Osteoblast (primary cell): Measurements from ENCODE around the gene HPRT1. TPM values are rescaled to one million over a fixed set of nuclear protein-coding genes. Genes with fewer than 3 reads are reported as not detected.

Source experiments
- DNase-seq: peaks from one replicate; pipeline ENCODE4 v3.0.0; 2011; ENCODE audit warnings: low spot score, mixed read lengths; ENCODE audit not compliant: insufficient read length; ENCODE audit errors: missing footprints
- H2AFZ ChIP-seq: 2 replicates; pipeline ENCODE4 v1.6.0; 2011; ENCODE audit warnings: mild to moderate bottlenecking, low read length
- H3K27ac ChIP-seq: 2 replicates; pipeline ENCODE4 v1.5.1; 2011; ENCODE audit warnings: mild to moderate bottlenecking, low read depth, low read length, moderate library complexity
- H3K27me3 ChIP-seq: 2 replicates; pipeline ENCODE4 v1.6.0; 2012; ENCODE audit warnings: mild to moderate bottlenecking, control low read depth, inconsistent platforms, low read length, moderate library complexity; ENCODE audit not compliant: insufficient read depth
- H3K36me3 ChIP-seq: 2 replicates; pipeline ENCODE4 v1.5.1; 2011; ENCODE audit warnings: mild to moderate bottlenecking, low read length, control low read depth, moderate library complexity; ENCODE audit not compliant: insufficient read depth
- H3K4me1 ChIP-seq: 2 replicates; pipeline ENCODE4 v1.5.1; 2011; ENCODE audit warnings: mild to moderate bottlenecking, low read length, control low read depth, moderate library complexity; ENCODE audit not compliant: insufficient read depth
- H3K4me2 ChIP-seq: 2 replicates; pipeline ENCODE4 v1.6.0; 2011; ENCODE audit warnings: mild to moderate bottlenecking, low read length; ENCODE audit not compliant: insufficient read depth
- H3K4me3 ChIP-seq: fragments of 200-600 bp; sonication (generic); 3 replicates; pipeline ENCODE4 v1.5.1; 2012; ENCODE audit warnings: mild to moderate bottlenecking, low read length, inconsistent platforms; ENCODE audit not compliant: insufficient read depth
- H3K79me2 ChIP-seq: 2 replicates; pipeline ENCODE4 v1.6.0; 2012; ENCODE audit warnings: mild to moderate bottlenecking, low read length, control low read depth, inconsistent platforms; ENCODE audit not compliant: insufficient read depth
- H3K9me3 ChIP-seq: 2 replicates; pipeline ENCODE4 v1.5.1; 2011; ENCODE audit warnings: low read depth, low read length, control low read depth
- H4K20me1 ChIP-seq: 2 replicates; pipeline ENCODE4 v1.6.0; 2012; ENCODE audit warnings: mild to moderate bottlenecking, low read length, control low read depth; ENCODE audit not compliant: insufficient read depth
- total RNA-seq: library from RNA; depleted of rRNA; stranded (reverse); fragments of >200 nt; gene quantifications from 2 replicates; pipeline ENCODE4 v1.2.3, GENCODE V29; 2012
- TF ChIP-seq, protein P1 (sequence below): IDR thresholded peaks from 2 replicates; pipeline ENCODE4 v1.5.1; 2011; ENCODE audit warnings: mild to moderate bottlenecking, low read depth, low read length, moderate library complexity; ENCODE audit errors: extremely low read depth

The HPRT1 gene
- total RNA-seq, 1 donor: 6.2 TPM

DNA sequence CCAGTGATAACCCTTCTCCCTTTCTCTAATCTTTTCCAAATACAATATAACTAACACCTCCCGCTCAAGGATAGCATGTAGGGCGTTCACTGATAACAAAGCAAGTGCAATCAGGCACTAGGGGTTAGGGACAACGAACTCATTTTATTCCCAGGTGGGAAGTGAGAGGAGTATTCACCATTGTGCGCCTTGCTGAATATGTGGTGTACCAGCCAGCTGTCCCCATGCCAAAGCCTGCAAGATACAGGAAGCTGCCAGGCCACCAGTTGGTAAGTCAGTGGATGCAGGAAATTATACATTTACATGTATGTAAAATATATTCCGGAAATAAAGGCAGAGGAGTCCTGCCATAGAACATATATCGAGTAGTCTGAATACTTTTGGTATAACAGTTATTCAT lies 6.3 kb upstream of the HPRT1 start:
- Histone ChIP-seq H3K27me3 (no peaks in the 10 kb centered on the region), H2AFZ (no peak overlapping the region), H3K27ac (no peak overlapping the region), H4K20me1 (no peaks in the 10 kb centered on the region), H3K79me2 (no peaks in the 10 kb centered on the region), H3K4me3 (no peak overlapping the region), H3K9me3 (no peaks in the 10 kb centered on the region), H3K36me3 (no peaks in the 10 kb centered on the region), H3K4me2 (no peak overlapping the region), H3K4me1 (no peaks in the 10 kb centered on the region)
- DNase-seq: no peak
- TF ChIP-seq, protein P1, sequence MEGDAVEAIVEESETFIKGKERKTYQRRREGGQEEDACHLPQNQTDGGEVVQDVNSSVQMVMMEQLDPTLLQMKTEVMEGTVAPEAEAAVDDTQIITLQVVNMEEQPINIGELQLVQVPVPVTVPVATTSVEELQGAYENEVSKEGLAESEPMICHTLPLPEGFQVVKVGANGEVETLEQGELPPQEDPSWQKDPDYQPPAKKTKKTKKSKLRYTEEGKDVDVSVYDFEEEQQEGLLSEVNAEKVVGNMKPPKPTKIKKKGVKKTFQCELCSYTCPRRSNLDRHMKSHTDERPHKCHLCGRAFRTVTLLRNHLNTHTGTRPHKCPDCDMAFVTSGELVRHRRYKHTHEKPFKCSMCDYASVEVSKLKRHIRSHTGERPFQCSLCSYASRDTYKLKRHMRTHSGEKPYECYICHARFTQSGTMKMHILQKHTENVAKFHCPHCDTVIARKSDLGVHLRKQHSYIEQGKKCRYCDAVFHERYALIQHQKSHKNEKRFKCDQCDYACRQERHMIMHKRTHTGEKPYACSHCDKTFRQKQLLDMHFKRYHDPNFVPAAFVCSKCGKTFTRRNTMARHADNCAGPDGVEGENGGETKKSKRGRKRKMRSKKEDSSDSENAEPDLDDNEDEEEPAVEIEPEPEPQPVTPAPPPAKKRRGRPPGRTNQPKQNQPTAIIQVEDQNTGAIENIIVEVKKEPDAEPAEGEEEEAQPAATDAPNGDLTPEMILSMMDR: no peak

GRCh38 chrX:134454506-134454905 lies 5.5 kb upstream of the HPRT1 start:
- Histone ChIP-seq H3K9me3 (no peaks in the 10 kb centered on the region), H2AFZ (no peak overlapping the region), H4K20me1 (no peaks in the 10 kb centered on the region), H3K4me3 (no peak overlapping the region), H3K79me2 (no peaks in the 10 kb centered on the region), H3K27ac (no peak overlapping the region), H3K4me1 (no peaks in the 10 kb centered on the region), H3K36me3 (no peaks in the 10 kb centered on the region), H3K27me3 (no peaks in the 10 kb centered on the region), H3K4me2 (no peak overlapping the region)
- TF ChIP-seq, protein P1: no peak
- no peak for DNase-seq

- Histone ChIP-seq H3K4me2 (no peak overlapping the region), H3K36me3 (no peaks in the 10 kb centered on the region), H3K9me3 (no peaks in the 10 kb centered on the region), H2AFZ (no peak overlapping the region), H3K4me1 (no peaks in the 10 kb centered on the region), H4K20me1 (no peaks in the 10 kb centered on the region), H3K4me3 (no peak overlapping the region), H3K27ac (no peak overlapping the region), H3K27me3 (no peaks in the 10 kb centered on the region), H3K79me2 (peaks cover 14% of the 10 kb centered on the region)
- DNase-seq: no peak
- TF ChIP-seq, protein P1: no peak
Observed at GRCh38 chrX:134457708-134458107, 2.3 kb upstream of the HPRT1 start.

- Histone ChIP-seq H2AFZ (peak overlapping the region; percentile 83), H3K27me3 (no peaks in the 10 kb centered on the region), H3K4me2 (peak overlapping the region; percentile 65), H3K9me3 (no peaks in the 10 kb centered on the region), H3K27ac (peak overlapping the region; percentile 56), H3K4me3 (peak overlapping the region; percentile 76), H4K20me1 (no peaks in the 10 kb centered on the region), H3K36me3 (no peaks in the 10 kb centered on the region), H3K79me2 (peaks cover 27% of the 10 kb centered on the region), H3K4me1 (no peaks in the 10 kb centered on the region)
- TF ChIP-seq, protein P1: no peak
- DNase-seq: no peak
Observed at GRCh38 chrX:134459683-134460004, 321 bp upstream of the HPRT1 start.
